Hematopoietic multipotent progenitor cell (in vitro differentiated cells): ENCODE measurements around the gene PALLD. TPM values are rescaled to one million over a fixed set of nuclear protein-coding genes. Genes with fewer than 3 reads are reported as not detected.
"Not testable (repeated sequence)": the region's sequence is repeated elsewhere in the genome, so short reads cannot be mapped to it uniquely, and the experiment has no call there.

ENCODE experiments used
- DNase-seq, 3 donors: peaks; one replicate each; pipeline ENCODE4 v3.0.0-alpha.2; 2011 to 2015; ENCODE audit warnings: low read depth in 2 of 3, low spot score in 2 of 3
- total RNA-seq: library from RNA; depleted of rRNA; stranded (reverse); fragments of >200 nt; gene quantifications from one replicate; pipeline ENCODE4 v1.2.3, GENCODE V29; 2012

PALLD gene
- total RNA-seq, 1 donor, result 5.9 TPM

DNA sequence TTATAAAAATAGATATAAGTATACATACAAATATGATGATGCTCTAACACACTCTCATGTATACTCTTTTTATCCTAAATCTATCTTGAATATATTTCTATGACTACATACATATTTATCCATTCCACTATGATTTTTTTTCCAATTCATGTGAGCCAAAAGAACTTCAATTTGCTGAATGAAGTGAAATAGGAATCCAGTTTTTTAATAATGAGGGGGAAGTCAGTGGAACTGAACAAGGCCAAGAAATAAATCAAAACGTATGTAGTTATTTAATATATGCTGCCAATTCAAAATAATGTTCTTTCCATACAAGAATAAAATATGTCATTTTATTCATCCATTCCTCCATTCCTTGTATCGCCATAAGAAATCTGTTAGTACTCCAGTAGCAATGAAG lies 6.1 kb upstream of the PALLD start:
- no peak for DNase-seq

- DNase-seq, result no peak
These were observed 5.3 kb upstream of the PALLD start for GRCh38 chr4:168491563-168491962.

- DNase-seq, result no peak
These were observed 1.4 kb downstream of the PALLD start for GRCh38 chr4:168498251-168498650.

DNA sequence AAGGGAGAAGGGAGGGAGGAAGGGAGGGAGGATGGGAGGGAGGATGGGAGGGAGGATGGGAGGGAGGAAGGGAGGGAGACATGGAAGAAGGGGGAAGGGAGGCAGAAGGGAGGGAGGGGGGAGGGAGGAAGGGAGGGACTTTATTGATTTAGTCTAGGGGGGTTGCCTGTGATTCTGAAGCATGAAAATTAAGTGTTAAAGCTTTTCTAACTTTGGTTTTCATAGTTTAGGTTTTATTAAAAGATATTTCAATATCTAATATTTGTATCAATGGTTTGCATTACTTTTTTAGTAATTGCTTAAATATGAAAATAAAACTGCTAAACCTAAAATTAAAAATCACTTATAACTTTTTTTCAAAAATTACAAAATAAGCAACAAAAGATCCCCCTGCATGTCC lies 2.4 kb downstream of the PALLD start:
- DNase-seq, result no peak

DNA sequence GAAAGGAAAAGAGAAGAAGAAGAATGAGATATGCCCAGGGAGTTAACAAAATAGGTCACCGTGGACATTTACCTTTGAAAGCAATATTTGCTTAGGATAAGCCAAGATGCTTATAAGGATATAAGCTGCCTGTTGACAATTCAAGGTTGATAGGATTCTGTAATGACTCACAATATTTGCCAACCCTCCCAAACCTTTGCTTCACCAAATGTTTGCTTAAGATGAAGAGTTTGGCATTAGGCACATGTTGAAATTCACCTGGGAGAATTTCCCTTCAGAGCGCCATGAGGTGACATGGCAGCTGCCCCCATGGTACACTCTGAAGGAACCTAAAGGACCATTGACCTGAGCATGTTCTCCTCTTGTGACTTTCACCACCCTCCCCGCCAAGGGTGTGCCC lies 4.6 kb downstream of the PALLD start:
- DNase-seq, result no peak

- peak in 1 of 3 donors; percentile 9 for DNase-seq
These were observed 6.0 kb downstream of the PALLD start for GRCh38 chr4:168502861-168503260.

- DNase-seq, result peak in 1 of 3 donors; percentile 11
These were observed 7.0 kb downstream of the PALLD start for GRCh38 chr4:168503652-168504362.

DNA sequence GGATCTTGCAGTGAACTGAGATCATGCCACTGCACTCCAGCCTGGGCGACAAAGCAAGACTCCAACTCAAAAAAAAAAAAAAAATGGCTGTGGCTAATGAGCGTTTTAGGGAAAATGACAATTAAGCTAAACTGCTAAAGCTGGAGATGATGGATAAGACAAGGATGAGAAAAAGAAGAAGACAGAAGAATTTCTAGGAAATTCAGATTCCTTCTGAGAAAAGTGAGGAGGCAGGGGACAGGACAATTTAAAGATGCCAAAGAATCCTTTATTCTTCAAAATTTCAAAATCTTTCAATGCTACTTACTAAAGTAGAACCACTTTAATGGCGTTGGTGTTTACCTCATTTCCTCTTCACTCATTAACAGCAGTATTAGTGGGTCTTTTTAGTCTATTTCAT lies 7.7 kb downstream of the PALLD start:
- DNase-seq, result no peak

DNA sequence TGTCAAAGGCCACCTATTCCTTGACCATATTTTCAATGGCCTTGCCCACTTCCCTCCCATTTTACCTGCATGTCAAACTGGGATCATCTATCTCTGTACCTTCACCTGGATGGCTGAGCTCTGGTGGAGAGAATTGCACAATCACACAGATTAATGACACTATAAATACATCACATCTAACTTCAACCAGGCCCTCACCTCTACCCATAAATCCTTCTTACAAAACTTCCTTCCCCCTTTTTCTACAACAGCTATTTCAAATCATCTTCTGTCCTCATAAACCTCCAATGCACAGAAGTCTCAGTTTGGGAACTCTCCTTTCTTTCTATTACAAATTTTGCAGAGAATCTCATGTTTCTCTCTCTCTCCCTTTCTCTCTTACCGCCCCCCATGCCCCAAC lies 9.2 kb downstream of the PALLD start:
- peak in 2 of 3 donors; percentile 18 to 21 for DNase-seq

DNA sequence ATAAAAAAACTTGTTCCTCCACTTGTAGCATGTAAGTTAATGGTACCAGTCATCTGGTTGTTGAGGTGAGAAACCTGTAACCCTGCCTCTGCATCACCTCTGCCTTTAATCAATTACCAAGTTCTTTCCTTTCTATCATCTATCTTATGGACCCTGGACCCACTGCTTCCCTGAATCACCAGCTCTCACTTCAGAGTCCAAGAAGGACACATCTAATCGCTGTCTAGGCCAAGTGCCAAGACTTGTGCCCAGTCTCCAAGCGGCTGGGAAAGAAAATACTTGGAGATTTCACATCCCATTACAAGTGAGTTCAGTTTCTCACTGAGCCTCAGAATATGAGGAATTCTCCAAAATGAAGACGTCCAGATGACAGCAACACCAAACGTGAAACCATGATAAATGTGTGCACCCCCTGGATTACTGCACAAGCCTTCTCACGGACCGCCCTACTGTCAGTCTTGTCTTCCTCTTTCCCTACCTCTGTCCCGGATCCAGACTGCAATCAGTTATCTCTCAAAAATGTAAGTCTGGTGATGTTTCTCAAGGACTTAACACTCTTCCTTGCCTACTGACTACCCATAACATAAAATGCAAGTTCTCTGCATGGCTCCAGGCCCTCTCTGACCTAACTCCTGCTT lies 10.4 kb downstream of the PALLD start:
- no peak for DNase-seq

DNA sequence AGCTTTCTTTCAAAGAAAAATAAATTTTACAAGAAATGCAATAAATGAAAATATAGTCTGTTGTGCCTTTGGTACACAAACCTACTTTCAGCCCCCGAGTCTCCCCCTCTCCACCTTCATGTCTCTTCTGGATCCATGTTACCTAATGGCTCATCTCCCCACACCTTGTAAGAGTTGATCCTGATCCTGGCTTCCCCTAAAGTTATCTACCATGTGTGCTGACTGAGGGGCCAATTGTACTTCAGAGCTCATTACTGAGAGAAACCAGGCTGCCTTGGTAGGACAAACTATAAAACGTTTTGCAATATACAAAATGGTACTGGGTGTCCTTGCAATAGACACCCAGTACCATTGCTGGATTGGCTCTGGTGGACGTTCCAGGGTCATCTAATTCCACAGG lies 11.8 kb downstream of the PALLD start:
- no peak for DNase-seq

DNA sequence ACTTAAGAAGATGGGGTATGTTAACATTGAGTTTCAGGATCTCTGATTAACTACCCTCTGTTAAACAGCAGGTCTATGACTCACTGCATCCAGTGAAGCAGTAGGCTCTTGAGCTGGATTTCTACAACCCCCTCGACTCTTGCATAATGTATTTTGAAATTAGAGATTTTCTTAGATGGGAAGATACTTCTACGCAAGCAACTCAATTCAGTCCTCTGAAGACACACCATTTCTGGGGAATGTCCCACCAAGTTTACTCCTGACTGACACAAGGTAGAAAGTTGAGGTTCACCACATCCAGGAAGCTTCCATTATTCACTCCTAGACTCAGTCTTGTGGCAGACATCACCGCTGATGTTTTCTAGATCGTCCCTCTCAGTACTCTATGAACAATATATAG lies 12.9 kb downstream of the PALLD start:
- DNase-seq, result no peak

GRCh38 chr4:168511780-168512489 lies 15.1 kb downstream of the PALLD start:
- peak in 1 of 3 donors; percentile 39 for DNase-seq

DNA sequence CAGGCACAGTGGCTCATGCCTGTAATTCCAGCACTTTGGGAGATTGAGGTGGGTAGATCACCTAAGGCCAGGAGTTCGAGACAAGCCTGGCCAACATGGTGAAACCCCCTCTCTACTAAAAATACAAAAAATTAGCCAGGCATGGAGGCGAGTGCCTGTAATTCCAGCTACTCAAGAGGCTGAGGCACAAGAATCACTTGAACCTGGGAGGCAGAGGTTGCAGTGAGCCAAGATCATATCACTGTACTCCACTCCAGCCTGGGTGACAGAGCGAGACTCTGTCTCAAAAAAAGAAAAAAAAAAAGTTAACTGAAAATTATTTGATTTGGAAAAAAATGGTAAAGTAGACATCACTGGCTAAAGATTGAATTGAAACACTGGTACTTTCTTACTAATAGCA lies 17.0 kb downstream of the PALLD start:
- DNase-seq, result not testable (repeated sequence)

GRCh38 chr4:168514249-168514852 lies 17.5 kb downstream of the PALLD start:
- DNase-seq, result peak in 2 of 3 donors; percentile 25 to 74

- DNase-seq, result no peak
These were observed 18.6 kb downstream of the PALLD start for GRCh38 chr4:168515222-168516011.

DNA sequence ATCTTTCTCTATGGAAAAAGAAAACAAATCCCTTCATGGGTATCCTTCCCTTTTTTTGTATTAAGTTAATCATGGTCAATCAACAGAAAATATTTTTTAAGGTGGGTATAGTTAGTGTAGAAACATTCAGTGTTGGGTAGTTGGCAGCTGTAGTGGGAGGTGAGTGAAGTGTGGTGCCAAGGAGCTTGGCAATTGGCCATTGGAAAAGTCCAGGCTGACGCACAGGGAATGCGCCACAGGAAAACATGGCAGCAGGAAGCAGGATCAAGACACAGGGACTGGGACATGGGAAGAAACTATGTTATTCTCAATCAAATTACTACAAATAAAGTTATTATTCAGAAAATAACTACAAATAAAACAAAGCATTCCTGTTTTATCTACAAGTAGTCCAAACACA lies 20.0 kb downstream of the PALLD start:
- DNase-seq, result no peak

- DNase-seq, result no peak
These were observed 22.7 kb downstream of the PALLD start for GRCh38 chr4:168519576-168519975.

DNA sequence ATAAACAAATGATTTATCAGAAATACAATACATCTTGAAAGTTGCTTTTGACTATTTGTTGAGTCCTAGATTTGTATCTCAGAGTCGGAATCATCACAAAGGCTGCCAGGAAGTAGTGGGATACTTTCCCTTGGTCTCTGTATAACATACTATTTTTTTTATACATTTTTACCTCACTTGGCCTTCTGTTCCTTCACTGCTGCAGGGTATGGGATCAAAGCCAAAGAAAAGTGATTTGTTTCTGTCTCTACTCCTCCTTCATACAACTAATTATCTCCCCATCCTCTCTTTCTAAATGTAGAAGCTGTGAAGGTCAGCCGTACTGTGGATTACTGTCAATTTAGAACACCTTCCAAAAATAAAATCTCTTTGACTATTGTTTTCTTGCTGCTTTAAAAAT lies 24.9 kb downstream of the PALLD start:
- no peak for DNase-seq

DNA sequence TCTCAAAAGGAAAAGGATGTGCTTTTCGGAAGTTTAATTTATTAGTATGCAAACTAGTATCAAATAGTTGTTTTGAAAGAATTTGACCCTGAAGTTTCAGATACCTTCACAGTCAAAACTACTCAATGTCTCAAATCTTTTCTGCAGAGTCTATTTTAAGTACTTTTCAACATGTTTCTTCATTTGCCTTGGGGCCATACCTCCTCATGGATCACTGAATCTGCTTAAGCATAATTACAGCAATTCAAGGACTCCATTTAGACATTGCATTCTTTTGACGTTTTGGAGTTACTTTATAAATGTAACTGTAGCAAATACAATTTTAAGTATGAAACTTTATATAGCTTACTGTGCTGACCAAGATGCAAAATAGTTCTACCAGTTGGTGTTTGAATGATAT lies 25.5 kb downstream of the PALLD start:
- DNase-seq, result no peak
